NCI-H510A treated with DMSO at 0.1 percent for 48 hours (cell line): ENCODE data around the gene C16orf90.
A peak's percentile ranks its signal among the peaks of the same experiment; 100 is the strongest.
"Not testable (repeated sequence)": the region's sequence is repeated elsewhere in the genome, so short reads cannot be mapped to it uniquely, and the experiment has no call there.

Source experiments
- DNase-seq: peaks from one replicate; lab custom pipeline; 2025; lab: John Stamatoyannopoulos, UW

Gene C16orf90

DNA sequence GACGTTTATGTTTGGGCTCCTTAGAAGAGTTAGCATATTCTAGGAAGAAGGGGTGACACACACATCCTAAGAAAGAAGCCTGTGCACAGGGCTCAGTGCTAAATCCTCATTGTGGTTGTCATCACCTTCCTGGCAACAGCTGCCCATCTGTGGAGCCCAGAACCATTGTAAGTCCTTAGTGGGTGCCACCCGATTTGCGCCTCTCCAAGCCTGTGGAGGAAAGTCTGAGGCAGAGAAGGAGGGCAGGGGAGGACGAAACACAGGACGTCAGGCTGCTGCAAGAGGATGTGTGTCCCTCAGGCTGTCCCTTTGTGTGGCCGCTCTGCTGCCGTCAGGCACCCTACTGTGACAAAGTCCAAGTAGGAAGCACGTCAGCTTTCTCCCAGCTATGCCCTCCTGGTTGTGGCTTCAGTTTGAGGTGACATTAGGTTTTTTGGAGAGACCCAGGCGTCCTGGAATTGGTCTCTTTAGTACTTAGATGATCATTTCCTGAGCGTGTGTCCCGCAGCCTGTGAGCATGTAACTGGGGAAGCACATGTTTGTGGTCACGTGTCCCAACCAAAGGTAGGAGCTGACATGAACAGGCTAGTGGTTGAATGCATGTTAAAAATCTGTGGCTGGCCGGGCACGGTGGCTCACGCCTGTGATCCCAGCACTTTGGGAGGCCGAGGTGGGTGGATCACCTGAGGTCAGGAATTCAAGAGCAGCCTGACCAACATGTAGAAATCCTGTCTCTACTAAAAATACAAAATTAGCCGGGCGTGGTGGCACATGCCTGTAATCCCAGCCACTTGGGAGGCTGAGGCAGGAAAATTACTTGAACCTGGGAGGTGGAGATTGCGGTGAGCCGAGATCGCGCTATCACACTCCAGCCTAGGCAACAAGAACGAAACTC, 16.2 kb upstream of the C16orf90 start:
- no peak for DNase-seq

DNA sequence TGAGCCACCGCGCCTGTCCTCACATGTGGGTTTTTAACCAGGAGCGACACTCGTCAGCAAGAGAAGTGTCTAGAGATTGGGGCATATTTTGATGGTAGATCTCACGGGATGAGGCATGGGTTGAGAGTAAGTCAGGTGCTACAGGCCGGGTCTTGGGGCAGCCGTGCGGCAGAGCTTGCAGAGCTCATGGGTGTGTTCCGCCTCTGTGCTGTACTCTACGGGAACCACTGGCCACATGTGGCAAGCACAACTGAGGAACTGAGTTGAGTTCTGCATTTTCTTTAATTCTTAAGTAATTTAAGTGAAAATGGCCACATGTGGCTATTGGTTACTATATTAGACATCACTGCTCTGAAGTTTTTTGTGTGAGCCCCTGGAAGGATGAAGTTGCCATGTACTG, 15.1 kb upstream of the C16orf90 start:
- no peak for DNase-seq

DNA sequence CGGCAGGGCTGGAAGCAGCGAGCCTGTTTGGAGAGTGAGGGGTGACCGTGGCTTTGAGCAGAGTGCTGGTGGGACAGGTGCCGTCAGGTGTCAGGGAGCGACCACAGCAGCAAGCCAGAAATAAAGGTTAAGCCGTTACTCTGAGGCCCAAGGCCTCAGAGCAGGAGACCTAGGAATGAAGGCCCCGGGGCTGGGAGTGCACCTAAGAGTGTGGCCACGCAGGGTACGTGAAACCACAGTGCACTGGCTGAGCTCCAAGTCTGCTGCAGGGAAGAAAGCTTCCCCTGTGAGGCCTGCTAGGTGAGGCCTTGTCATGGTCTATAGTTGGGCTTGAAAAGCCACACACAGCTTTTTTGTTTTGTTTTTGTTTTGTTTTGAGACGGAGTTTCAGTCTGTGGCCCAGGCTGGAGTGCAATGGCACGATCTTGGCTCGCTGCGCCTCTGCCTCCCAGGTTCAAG, 14.2 kb upstream of the C16orf90 start:
- no peak for DNase-seq

- DNase-seq = no peak
Measured at GRCh38 chr16:3508736-3509135, 13.4 kb upstream of the C16orf90 start.

DNA sequence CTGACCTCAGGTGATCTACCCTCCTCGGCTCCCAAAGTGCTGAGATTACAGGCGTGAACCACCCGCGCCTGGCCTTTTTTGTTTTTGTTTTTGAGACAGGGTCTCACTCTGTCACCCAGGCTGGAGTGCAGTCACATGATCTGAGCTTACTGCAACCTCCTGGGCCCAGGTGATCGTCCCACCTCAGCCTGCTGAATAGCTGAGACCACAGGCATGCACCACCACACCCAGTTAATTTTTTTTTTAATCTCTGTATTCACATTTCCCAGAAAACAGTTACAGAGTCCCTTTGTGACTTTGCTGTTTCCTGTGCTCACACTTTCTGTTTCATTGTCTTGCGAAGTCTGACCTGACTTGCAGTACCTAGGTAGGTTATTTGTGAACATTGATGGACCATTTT, 8.2 kb upstream of the C16orf90 start:
- DNase-seq = no peak

DNA sequence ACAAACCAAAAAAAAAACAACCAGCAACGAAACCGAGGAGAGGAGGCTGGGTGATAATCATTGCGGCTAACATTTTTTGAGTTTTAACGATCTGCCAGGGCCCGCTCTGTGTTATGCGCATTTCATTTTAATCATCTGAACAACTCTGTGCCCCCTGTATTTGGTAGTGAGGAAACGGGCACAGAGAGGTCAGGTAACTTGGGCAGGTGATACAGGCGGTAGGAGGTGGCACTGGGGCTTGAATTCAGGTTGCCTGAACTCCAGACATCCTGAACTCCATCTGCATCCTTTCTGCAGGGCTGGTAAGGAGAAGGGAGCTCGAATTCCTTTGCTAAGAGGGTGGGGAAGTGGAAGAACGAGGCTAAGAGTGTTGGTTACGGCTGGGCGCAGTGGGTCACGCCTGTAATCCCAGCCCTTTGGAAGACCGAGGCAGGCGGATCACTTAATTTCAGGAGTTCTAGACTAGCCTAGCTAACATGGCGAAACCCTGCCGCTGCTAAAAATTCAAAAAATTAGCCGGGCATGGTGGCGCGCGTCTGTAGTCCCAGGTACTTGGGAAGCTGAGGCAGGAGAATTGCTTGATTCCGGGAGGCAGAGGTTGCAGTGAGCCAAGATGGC, 6.6 kb upstream of the C16orf90 start:
- peak; percentile 9 for DNase-seq

GRCh38 chr16:3501412-3501761, 6.1 kb upstream of the C16orf90 start:
- DNase-seq = not testable (repeated sequence)

GRCh38 chr16:3498988-3499387, 3.7 kb upstream of the C16orf90 start:
- DNase-seq = no peak

GRCh38 chr16:3497771-3498170, 2.5 kb upstream of the C16orf90 start:
- no peak for DNase-seq

DNA sequence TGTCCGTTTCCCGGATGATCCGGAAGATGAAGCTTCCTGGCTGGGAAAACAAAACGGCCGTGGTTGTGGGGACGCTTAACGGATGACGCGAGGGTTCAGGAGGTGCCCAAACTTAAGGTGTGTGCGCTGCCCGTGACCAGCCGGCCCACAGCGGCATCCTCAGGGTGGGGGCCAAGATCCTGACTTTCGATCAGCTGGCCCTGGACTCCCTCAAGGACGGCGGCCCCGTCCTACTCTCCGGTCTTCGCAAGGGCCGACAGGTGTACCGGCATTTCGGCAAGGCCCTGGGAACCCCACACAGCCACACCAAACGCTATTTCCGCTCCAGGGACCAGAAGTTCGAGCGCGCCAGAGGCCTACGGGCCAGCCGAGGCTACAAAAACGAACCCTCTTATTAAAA, 1.1 kb upstream of the C16orf90 start:
- DNase-seq = no peak

- DNase-seq = no peak
Measured at GRCh38 chr16:3494386-3494973, 809 bp downstream of the C16orf90 start.

- no peak for DNase-seq
Measured at GRCh38 chr16:3492356-3492755, 2.9 kb downstream of the C16orf90 start.

GRCh38 chr16:3490911-3491629, 4.2 kb downstream of the C16orf90 start:
- no peak for DNase-seq

- no peak for DNase-seq
Measured at GRCh38 chr16:3488801-3489200, 6.5 kb downstream of the C16orf90 start.

DNA sequence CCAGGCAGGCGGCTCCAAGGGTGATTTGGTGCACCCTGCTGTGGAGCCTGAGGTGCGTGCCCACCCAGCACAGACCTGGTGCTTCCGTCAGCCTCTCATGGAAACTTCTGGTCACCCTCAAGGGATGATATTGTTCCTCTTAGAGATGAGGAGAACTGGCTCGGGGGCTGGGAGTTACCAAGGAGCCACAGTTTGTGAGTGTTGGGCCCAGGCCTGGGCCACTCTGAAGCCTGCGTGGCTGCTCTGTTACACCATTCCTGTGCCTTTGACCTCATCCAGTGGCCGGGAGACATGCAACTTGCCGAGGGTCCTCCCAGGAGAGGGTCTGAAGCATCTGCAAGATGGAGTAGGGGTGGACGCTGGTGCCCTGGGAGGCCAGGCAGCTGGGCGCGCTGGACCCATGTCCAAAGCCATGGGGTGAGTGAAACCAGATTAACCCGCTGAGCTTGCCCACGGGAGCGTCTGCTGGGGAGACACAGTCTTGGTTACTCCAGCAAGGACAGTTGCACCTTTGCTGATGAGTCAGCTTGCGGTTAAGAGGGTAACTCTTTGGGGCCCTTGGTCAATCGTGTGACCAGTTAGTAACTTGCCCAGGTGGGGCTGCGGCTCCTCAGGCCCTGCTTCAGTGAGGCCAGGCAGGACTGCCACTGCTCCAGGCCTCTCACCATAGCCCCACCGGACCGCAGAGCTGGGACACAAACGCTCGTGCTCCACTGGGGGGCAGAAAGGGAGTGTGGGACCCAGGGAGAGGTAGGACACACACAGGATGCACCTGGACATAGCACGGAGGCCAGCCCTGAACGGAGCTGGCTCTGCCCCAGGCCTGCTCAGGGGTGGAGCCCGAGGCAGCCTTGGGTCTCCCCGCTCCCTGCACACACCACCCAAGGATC, 7.5 kb downstream of the C16orf90 start:
- no peak for DNase-seq

GRCh38 chr16:3486506-3487215, 8.6 kb downstream of the C16orf90 start:
- no peak for DNase-seq

DNA sequence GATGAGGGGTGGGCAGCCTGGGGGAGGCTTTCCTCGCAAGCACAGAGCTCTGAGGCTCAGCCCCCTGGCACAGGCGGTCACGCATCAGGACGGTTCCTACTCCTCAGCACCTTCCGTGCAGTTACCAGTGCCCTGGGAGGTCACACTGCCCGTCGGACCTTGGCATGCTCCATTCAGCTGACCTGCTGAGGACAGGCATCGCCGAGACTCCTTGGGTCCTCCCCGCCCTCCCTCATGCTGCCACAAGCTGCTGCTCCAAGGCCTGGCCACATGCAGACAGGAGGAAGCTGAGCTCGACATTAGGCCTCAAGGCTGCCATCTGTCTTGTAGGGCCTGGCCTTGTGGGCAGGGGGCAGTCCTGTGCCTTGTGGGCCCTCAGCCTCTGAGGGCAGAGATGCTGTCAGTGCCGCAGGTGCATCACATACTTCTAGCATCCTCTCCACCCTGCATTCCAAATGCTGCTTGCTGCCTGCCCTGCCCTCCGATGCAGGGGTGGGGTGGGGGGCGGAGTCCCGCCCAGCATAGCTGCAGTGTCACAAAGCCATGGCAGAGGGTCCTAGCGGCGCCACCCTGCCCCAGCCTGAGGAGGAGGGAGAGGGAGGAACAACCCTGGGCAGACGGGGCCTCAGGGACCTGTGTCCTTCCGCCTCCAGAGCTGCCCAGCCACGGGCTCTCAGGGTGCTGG, 9.3 kb downstream of the C16orf90 start:
- DNase-seq = no peak

DNA sequence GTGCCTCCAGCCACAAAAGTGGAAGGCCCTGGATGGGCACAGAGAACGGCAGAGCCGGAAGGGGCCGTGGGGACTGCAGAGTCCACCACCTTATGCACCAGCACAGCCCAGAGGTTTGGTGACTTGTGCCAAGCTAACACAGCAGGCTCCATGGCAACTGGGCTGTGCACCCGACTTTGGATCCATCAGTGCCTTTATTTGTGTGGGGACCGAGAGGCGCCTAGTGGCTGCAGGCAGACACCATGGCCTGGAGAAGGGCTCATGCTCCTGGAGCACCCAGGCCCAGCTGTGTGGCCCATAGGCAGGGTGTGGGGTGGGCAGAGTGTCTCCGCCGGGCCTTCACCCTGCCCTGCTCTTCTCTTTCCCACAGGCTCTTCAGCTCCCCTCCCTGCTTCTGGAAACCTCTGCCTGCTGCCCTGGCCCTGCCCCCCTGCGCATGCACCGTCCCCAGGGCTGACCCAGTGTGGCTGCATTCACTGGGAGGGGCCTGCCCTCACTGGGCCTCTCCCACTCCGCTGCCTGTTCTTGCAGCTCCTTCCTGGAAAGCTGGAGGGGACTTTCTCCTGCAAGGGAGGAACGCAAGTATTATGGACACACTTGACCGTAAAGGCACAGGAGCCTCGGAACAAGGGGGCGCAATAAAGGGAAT, 10.1 kb downstream of the C16orf90 start:
- no peak for DNase-seq

- DNase-seq = no peak
Measured at GRCh38 chr16:3484318-3485096, 10.8 kb downstream of the C16orf90 start.
